GM21381 (cell line): ENCODE results near the gene OR6C75.
"Not testable (repeated sequence)": the region's sequence is repeated elsewhere in the genome, so short reads cannot be mapped to it uniquely, and the experiment has no call there.

Experiments
- ATAC-seq: cut with Tn5 transposase; IDR thresholded peaks from one replicate; pipeline ENCODE4 v1.9.1; 2021; ENCODE audit warnings: mild to moderate bottlenecking, moderate library complexity; ENCODE audit not compliant: unreplicated experiment

Gene OR6C75

GRCh38 chr12:55362675-55363074 lies at the start of gene OR6C75:
OR6C75 (plus strand) TSS chr12:55362975; CDS start chr12:55365111, 2,136 bp downstream.
- no peak for ATAC-seq

DNA sequence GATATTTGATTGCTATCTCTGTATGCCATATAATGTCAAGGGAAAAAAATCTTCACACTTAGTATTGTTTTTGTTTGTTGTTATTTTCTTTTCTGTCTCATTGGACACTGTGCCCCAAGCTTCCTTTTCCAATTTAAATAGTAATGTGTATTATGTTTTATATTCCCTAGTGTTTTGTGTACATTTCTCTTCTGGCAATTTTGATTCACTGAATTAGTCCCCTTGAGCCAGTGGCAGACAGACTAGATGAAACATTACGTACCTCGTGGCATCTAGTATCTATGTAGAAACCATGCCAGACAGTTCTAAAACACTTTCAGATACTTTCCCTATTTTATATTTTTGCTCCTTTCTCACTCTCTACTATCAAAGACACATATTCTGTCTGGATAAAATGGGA lies 48.7 kb upstream of the OR6C75 start, which contains the start of gene OR6C1:
Gene OR6C1 (plus strand): TSS at position 301 of the 400 bp plus-strand sequence. CDS start 6,257 bp downstream, outside the sequence.
- no peak for ATAC-seq

DNA sequence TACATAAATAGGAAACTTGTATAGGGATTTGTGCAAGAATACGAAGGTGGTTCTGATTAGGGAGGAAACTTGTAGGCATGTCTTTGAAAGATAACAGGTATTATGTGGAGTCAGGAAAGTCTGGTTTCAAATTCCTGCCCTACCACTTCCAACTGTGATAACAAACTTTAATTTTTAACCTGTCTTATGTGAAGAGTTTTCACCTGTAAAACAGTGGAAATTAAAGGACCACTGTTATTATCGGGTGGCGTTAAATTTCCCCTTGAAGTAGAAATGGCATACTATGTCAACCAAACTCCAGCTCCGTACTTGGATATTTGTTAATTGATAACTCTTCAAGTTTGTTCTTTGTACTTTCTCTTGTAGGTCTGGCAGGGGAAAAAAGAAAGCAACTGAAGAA lies 42.6 kb upstream of the OR6C75 start:
- ATAC-seq: no peak

GRCh38 chr12:55325801-55326200 lies 37.0 kb upstream of the OR6C75 start:
- ATAC-seq: not testable (repeated sequence)

GRCh38 chr12:55330446-55330845 lies 32.3 kb upstream of the OR6C75 start, which contains the start of gene OR6C3:
OR6C3 (plus strand) TSS chr12:55330746; CDS start chr12:55331701, 955 bp downstream.
- no peak for ATAC-seq

- no peak for ATAC-seq
These were observed 26.8 kb upstream of the OR6C75 start for GRCh38 chr12:55336002-55336401.

- not testable (repeated sequence) for ATAC-seq
These were observed 7.4 kb upstream of the OR6C75 start for GRCh38 chr12:55355338-55355737.

DNA sequence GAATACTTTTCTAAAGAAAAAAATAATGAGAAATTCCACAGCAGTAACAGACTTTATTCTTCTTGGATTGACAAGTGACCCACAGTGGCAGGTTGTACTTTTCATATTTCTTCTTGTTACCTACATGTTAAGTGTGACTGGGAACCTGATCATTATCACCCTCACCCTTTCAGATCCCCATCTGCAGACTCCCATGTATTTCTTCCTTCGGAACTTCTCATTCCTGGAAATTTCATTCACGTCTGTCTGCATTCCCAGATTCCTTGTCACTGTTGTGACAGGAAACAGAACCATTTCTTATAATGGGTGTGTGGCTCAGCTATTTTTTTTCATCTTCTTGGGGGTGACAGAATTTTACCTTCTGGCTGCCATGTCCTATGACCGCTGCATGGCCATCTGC lies 2.3 kb downstream of the OR6C75 start:
- ATAC-seq: no peak

DNA sequence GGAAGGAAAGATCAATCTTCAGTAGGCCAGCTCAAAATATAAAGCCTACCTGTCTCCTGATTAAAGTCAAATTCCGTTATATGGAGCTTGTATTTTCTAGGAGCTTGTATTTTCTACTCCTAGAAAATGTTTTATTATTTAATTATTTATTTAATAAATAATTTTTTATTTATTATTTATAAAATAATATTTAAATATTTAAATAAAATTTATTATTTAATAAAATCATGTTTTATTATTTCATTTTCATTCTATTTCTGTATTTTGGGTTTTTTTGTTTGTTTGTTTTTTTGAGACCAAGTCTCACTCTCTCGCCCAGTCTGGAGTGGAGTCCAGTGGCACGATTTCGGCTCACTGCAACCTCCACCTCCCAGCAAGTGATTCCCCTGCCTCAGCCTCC lies 9.7 kb downstream of the OR6C75 start:
- no peak for ATAC-seq

GRCh38 chr12:55385891-55386290 lies 23.1 kb downstream of the OR6C75 start:
- no peak for ATAC-seq

GRCh38 chr12:55392032-55392795 lies 29.4 kb downstream of the OR6C75 start:
- ATAC-seq: no peak

DNA sequence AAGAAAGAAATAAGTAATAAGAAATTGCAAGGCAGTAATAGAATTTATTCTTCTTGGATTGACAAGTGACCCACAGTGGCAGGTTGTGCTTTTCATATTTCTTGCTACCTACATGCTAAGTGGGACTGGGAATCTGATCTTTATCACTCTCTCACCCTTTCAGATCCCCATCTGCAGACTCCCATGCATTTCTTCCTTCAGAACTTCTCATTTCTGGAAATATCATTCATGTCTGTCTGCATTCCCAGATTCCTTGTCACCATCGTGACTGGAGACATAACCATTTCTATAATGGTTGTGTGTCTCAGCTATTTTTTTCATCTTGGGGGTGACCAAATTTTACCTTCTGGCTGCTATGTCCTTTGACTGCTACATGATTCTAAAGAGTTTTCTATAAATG lies 33.6 kb downstream of the OR6C75 start:
- ATAC-seq: no peak

GRCh38 chr12:55400229-55400628 lies 37.5 kb downstream of the OR6C75 start, which contains the start of gene OR6C65:
OR6C65 (plus strand) TSS chr12:55400529; CDS start chr12:55400529, 0 bp downstream.
- ATAC-seq: no peak

DNA sequence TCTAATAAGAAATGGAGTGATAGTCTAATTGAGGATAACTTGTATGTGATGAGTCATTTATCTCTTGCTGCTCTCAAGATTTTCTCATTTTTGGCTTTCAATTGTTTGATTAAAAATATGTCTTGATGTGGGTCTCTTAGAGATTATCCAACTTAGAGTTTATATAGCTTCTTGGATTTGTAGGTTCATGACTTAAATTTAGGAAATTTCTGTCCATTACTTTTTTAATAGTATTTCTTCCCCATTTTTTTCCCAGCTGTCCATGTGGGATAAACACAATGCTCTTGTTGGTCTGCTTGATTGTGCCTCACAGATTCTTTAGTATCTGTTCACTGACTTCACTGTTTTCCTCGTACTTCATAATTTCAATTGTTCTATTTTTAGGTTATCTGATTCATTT lies 45.1 kb downstream of the OR6C75 start:
- ATAC-seq: no peak

DNA sequence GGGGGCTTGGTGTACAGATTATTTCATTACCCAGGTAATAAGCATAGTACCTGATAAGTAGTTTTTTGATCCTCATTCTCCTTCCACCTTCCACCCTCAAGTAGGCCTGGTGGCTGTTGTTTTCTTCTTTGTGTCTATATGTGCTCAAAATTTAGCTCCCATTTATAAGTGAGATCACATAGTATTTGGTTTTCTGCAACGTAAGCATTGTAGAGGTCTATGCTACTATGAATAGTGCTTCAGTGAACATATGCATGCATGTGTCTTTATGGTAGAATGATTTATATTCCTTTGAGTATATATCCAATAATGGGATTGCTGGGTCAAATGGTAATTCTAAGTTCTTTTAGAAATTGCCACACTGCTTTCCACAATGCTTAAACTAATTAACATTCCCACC lies 46.4 kb downstream of the OR6C75 start:
- not testable (repeated sequence) for ATAC-seq

DNA sequence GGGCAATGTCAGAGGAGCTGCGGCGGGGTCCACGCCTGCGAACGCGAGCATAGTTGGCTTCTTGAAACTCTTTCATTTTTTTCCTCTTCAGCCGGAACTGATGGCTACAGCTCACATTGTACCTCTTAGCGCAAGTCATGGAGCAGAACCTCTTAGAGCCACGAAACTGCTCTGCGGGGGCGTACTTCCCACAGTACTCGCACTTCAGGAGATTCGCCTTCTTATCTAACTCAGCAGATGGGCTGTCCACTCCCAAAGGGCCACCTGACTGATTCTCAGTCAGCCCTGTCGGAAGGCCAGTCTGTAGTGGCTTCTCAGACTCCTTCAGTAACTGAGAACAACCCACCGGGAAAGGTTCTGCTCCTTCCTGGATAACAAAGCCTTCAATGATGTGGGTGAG lies 49.4 kb downstream of the OR6C75 start:
- not testable (repeated sequence) for ATAC-seq

DNA sequence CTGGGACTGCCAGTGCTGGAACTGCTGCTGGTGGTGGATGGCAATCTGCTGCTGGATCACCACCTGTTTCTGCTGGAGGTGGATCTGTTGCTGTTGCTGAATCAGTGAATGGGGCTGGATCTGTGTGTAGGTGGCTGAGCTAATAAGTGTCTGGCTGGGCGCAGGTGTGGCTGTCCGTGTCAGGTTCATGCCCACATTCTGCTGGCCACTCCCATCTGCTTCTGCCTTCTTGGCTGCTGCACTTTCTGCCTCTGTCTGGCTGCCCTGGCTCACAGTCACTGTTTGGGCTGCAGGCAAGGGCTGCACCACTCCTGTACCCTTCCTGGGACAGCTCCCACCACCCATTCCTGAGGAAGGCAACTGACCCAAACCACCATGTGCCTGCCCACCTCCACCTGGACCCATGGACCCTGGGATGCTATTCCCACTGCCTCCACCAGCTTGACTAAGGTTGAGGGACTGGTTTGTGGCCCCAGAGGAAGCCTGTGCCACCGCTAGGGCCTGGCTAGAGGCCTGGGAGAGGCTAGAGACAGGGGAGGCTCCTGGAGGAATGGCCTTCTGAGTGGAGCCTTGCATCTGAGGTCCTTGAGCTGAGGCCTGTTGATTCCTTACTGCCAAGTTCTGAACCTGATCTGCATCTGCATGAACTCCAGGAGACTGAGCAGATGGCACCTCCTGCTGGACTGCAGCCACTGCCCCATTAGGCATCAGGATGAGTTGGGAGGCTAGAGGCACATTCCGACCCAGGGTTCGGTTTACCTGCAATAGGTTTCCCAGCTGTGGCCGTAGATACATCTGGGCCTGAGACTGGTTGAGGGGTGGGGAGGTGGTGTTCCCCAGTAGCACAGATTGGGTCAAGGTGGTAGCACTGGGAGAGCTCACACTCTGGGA lies 51.0 kb downstream of the OR6C75 start:
- not testable (repeated sequence) for ATAC-seq

GRCh38 chr12:55414396-55414823 lies 51.6 kb downstream of the OR6C75 start:
- ATAC-seq: not testable (repeated sequence)

DNA sequence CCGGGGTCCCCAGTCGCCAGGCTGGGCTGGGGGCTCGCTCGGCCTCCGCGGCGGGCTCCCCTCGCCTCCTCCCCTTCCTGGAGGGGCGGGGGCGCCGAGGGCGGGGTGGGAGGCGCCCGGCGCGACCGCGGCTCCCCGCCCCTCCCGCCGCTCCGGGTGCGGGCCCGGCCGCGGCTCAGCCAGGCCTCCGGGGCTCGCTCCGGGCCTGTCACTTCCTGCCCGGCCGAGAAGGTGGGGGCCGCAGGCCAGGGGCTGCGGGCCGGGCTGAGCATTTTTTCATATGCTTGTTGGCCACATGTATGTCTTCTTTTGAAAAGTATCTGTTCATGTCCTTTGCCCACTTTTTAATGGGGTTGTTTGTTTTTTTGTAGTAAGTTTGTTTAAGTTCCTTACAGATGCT lies 52.1 kb downstream of the OR6C75 start:
- ATAC-seq: not testable (repeated sequence)

DNA sequence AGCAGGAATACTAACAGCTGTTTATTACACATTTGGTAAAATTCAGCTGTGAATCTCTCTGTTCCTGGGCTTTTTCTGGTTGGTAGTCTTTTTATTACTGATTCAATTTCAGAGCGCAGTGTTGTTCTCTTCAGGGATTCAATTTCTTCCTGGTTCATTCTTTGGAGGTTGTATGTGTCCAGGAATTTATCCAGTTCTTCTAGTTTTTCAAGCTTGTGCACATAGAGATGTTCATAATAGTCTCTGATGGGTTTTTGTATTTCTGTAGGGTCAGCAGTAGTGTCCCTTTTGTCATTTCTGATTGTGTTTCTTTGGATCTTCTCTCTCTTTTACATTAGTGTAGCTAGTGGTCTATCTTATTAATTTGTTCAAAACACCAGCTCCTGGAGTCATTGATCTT lies 54.2 kb downstream of the OR6C75 start:
- ATAC-seq: no peak
